GM19438 (cell line): ENCODE measurements around the gene LAMB3.

Source experiments
- ATAC-seq: cut with Tn5 transposase; IDR thresholded peaks from one replicate; pipeline ENCODE4 v1.9.1; 2021; ENCODE audit warnings: low read depth; ENCODE audit not compliant: unreplicated experiment

Gene LAMB3

DNA sequence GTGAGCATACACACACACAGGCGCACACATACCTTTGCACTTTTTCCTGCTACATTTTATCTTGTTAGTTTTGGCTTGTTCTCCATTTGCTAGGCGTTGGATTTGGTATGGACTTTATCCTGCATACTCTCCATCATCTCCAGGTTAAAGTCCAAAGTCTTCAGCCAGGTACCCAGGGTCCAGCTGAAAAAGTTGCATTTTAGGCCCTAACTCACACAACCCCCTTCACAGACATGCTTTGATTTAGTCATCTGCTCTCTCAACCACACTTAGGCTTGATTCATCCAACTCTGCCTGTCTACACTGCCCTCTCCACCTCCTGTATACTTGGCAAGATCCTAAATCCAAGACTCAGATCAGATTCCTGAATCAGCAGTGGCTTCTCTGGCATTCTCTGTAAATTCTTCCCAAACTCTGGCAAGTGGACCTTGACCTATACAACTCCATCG lies 10.7 kb upstream of the LAMB3 start:
- no peak for ATAC-seq

DNA sequence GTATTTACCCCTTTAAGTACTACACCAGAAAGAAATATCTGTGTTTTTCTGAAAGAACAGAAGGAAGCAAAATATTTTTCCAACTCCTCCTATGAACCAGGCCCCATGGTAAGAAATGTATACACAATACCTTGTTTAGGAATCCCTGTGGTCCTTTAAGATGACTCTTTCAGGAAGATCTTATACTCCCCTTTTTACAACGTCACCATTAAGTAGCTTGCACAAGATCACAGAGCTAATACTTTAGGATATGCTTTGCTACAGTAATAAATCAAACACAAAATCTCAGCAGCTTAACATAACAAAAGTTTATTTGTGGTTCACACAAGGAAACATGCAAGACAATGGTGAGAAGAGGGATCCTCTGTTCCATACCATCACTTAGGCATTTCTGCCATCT lies 8.8 kb upstream of the LAMB3 start:
- ATAC-seq = no peak

DNA sequence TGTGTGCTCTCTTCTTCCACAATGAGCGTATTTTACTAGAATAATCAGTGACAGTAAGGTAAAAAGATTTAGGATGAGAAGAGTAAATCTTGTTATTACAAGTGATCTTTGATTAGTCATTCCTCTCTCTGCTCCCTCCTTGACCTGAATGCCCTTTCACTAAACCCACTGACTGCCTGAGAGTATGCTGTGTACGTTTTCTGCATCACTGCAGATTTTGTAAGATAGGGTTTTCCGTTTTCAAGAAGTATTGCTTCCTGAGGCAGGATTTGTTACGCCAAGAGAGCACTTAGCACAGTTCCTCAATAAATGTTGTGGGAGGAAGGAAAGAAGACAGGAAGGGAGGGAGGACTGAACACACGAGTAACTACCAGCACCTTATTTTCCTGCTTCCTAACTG lies 7.7 kb upstream of the LAMB3 start:
- ATAC-seq = peak; percentile 73

DNA sequence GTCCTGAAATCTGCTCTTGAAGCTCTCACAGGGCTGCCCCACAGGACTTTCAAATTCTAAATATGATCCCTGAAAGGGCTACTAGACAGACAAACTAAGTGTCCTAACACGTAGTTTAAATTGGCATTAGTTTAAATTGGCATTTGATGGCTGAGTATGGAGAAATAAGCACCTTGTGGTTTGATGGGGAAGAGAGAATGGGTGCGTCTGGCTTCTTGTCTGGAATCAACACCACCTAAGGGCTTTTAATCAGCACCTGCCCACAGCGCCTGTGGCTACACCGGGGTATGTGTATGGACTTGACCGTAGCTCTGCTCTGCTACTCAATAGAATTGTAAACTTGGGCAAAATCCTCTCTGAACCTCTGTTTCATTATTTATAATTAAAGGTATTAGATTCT lies 5.7 kb upstream of the LAMB3 start:
- no peak for ATAC-seq

DNA sequence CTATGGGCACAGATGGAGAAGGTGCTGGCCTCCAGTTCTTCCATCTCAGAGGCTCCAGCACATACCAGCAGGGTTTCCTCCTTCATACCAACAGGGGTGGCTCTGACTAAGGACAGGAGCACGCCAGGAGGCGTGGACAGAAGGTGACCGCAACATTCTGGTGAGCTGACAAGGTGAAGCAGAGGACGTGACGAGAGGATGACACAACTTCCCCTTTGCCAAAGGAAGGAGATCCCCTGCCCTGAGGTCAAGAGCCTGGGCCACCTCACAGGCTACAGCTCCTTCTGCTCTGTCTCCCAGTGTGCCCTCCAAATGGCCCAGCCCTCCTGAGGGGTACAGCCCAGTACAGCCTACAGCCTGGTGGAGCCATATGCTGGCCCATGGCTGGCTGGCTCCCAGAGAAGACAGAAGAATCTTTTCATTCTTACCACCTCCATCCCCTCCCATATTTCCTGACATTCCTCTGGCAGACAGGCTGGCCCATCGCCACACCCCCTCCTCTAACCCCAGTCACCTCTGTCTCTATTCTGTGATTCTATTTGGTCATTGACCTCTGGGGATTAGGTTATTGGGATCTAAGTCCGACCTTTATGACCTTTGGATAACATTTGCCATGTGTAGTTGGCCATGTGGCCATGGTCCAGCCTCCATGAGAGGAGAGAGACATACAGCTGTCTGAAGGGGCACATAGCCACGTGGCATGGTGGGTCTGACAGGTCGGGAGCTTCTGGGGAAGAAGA lies 5.1 kb upstream of the LAMB3 start:
- ATAC-seq = no peak

DNA sequence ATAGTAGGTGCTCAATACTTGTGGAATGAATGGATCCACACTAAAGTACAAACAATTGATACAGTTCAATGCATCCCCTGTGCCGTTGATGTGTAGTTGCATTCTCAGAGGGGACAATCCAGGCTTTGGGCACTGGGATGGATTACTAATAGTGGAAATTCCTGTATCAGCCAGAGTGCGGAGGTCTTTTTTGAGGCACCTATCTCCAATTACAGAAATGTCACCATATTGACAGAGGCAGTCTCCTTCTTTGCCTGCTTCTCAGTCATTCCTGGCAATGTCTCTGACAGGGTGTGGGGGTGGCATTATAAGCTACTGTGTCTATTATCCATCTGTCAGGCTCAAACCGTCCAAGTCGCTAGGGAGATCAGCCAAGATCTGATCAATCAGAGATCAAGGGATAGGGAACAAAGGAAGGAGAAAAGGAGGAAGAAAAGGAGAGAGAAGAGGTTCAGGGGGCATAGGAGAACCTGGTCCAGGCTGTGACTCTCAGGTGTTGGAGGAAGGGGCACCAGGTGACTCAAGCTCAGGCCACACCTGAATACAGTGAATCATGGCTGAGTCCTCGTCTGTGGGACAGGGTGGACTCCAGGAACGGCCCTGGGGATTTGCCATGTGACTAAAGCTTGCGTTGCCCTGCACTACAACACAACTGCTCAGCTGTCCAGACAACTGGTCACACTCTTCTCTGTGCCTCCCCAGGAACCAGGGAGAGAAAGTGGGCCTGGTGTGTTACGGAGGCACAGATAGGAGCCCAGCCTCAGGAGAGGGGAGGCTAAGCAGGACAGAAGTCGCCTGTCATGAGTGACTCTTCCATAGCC lies 3.4 kb upstream of the LAMB3 start:
- ATAC-seq = no peak

DNA sequence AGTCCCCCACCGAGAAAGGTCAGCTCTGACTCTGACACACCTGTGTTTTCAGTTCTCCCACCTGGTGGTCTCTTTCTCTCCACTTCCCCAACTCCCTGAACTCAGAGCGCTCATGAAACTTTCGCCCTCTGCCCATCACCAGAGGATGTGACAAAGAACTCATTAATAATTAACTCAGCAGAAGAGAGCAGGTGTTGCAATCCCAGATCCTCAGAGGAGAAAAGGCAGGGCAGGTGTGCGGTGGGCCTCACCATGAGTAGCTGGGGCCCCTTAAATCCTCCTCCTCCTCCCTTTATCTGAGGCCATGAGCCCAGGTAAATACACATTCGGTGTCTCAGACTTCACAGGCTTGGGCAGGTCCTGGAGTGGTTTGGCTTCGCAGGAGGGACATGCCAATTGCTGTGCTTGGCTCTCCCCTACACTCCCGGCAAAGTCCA lies 1.7 kb upstream of the LAMB3 start:
- peak; percentile 60 for ATAC-seq

DNA sequence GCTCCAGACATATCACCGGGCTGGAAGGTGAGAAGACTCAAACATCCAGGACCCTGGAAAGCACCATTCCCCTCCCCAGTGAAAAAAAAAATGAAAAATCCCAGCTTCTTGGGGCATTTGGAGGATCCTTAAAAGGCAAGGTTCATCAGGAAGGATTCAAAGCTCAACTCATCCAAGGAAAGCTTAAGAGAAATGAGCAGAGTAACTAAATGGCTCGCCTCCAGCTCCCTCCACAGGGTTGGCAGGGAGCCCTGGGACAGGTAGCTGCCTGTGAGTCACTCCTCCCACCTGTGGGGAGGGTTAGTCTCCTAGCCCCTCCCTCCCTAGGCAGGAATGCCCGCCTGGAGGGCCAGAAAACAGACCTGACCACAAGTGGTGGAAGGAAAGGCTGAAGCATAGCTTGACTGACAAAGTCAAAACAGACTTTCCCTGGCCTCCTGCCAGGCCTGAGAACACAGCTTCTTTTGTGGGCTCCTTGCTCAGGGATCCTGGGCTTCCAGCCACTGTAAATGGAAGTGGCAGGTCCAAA lies 712 bp upstream of the LAMB3 start:
- ATAC-seq = peak; percentile 44

DNA sequence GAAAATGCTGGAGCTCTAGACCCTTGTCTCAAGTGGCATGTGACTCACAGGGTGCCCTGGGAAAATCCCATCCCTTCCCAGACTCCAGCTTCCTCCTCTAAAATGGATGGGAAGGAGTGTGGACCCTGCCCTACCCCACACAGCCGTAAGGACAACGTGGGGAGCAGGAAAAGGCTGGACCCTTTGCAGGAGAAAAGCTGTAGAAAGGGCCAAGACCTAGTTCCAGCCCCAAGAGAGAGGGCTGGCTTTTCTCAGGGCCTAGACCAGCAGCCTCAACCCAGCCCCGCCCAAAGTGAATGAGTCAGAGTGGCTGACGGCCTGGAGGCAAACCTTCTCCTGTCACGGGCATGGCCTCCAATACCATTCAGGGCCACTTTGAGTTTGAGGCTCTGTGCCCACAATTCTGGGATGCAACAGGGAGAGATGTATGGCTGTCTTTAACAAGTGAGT lies 1.1 kb downstream of the LAMB3 start:
- no peak for ATAC-seq

DNA sequence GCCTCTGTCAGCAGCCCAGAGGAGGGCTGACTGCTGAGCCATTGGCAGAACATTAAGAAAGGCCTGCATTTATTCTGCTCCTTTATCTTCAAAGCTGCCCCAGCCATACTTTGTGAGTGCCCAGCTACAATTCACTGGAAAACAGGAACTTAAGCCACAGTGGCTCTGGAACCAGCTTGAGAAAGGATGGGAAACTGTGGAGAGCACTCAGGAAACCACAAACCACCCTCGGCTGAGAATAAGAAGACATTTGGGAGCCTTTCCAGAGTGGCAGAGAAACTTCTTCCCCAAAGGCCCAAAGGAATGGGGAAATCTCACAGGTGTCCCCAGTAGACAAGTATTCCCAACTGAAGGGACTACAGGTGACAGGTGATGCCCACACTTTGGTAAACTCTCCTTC lies 1.8 kb downstream of the LAMB3 start:
- ATAC-seq = no peak

DNA sequence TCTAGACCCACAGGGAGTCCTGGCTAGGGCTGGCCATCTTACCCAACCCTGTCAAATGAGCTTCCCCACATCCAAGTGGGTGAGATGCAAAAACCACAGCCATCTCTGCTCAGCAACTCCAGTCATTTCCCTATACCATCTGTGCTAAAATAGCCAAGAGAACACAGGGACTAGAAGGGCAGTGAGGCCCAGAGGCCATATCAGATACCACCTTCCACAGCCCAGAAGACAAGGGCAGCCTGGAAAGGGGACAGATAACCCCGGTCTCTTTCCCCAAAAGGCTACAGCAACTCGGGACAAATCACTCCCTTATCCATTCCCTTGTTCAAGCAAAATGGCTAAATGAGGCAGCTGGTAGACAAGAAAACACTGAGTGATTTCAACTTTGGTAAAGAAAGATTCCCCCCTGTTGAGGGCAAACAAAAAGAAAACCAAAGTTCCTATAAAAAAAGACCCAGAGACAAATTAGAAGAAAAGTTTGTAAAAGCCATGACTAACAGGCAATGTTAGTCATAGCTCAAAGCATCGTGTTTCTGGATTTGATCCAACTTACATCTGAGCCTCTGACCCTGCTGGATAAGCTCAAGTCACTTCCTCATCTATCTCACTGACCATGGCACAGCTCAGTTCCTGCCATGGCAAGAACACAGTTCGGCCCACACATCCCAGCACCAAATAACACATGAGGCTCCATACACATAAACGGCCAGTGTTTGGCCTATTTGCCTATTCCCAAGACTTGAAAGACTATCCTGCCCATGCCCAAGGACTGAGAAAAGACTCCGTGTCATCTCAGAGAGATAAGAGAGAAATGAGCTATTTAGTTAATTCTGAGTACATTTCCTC lies 3.1 kb downstream of the LAMB3 start:
- ATAC-seq = no peak

DNA sequence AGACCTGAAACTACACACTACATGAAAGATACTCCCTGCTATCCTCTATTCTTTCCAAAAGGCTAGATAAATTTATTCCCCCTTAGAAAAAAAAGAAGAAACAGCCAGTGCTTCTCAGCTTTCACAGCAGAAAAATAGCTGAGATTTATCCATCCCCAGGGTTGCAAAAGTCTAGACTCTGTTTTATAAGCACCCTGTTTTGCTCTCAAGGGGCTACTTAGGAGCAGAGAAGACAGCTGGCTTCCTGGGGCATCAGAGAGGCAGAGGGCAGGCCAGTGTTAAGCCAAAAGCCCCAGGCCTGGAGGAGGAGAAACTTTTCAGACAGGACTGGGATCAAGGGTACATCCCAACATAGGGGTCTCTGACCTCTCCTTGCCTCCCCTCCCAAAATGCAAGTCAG lies 3.9 kb downstream of the LAMB3 start:
- ATAC-seq = no peak

DNA sequence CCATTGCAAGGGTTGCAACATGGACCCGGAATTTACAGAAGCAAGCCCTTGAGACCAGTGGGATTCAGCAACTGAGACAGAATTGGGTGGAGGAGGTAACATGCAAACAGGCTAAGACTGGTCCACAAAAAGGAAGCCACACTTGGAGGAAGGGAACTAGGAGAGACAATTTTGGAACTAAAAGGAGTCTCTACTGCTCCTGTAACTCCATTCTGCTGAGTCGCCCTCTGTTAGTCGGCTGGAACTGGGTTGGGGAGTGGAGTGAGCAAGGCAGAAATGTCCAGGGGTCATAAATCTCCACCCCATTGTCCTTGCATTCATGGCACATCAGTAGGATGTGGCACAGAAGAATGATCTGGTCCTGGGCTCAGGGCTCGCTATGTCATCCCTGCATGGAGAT lies 5.1 kb downstream of the LAMB3 start:
- ATAC-seq = no peak

DNA sequence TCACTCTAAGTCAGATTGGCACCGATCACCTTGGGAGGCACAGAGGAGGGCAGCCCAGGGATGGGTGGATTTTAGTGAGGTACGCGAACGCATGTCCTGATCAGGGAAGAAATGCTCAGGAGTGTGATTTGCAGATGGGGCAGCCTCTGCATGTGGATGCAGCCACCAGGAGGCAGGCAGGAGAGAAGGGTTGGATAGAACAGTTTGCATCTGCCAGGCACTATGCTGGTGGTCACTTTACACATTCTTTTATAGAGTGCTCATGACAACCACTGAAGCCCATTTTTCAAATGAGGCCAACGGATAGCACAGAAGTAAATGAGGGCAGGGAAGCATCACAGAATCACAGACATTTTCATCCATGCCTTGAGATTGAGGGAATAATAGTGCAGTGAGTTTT lies 5.7 kb downstream of the LAMB3 start:
- ATAC-seq = no peak

DNA sequence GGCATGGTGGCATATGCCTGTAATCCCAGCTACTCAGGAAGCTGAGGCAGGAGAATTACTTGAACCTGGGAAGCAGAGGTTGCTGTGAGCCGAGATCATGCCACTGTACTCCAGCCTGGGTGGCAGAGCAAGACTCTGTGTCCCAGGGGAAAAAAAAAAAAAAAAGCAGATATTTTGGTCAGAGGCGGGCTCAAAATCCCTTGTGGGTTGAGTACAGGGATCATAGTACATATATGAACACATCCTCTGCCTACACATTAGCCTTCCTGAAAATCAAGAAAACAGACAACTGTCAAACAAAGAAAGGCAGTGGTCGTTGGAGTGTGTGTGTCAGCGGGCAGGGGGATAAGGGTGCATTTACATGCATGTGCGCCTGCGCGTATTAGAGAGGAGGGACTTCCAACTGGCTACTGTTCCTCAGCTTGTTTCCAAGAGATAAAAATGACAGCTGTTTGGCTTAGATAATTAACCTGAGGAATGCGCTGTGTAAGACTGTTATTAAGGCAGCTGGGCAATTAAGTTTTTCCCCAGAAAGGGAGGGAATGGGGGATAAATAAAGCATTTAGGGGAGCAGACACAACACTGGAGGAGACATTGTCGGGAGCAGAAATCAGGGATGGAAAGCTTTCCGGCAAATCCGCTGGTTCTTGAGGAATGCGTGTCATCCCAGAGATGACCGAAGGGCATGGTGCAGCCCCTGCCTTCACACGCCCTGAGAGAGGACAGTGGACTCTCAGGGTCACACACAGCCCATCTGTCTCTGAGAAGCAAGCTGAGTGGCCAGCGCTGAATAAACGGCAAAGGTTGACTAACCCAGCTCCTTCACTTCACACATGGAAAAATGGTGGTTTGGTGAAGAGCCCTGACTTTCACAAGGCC lies 6.4 kb downstream of the LAMB3 start:
- no peak for ATAC-seq

DNA sequence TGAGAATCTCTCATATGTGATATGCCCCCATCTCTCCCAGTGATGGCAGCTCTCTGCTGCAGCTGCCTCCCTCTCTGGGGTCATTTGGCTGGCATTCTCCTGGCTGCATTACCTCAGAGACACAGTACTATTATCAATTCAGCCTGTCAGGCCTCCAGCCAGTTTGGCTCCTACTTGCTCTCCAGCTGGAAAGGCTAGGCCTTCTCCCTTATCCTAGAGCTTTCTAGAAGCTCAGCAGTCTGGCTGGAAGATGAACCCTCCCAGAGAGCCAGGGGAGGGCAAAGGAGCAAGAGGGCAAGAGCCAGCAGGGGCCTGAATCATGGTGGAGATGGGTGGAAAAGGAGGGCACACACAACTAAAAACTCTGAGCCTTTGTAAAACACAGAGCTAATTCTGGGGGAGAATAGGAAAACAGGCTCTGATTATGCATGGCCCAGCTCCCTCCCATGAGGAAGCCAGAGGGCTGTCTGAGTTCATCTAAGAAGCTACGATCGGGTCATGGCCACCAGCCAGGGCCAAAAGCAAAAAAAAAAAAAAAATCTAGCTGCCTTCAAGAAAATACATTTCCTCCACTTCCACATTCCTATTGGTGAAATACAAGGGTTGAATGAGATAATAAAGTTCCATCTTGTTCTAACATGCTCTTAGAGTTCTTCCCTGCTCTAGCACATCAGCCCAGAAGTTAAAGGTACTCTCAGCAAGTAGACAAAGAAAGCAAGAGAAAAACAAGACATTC lies 8.8 kb downstream of the LAMB3 start:
- ATAC-seq = no peak

DNA sequence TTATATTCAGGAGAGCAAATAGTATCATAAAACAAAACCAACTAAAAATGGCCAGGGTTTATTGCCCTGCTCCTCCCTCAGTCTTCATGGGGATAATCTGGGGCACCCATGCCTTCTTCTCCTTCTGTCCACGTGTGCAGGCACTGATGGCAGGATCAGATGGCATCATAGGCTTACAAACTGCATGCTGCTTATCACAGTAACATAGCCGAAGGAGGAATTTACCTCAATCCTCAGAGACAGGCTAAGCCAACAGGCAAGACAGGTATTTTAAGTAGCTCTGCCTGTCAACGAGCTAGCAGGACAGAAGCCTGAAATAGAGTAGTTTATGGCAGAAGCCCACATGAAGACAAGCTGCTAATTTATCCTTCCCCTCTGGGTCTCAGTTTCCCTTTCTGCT lies 9.4 kb downstream of the LAMB3 start:
- no peak for ATAC-seq

DNA sequence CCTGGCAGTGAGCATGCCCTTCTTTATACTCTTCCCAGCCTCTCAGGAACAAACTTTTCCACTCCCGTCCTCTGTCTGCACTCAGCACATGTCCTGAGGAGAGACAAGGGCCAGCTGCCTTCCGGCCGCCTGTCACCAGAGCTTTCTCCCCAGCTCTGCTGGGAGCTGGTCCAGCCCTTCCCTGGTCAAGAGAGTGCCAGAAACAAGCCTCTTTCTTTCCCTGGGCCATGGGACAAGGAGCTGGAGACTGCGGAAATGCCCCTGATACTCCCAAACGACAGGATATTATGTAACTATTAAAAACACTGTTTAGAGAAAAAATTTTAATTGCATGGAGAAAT lies 10.4 kb downstream of the LAMB3 start:
- no peak for ATAC-seq

DNA sequence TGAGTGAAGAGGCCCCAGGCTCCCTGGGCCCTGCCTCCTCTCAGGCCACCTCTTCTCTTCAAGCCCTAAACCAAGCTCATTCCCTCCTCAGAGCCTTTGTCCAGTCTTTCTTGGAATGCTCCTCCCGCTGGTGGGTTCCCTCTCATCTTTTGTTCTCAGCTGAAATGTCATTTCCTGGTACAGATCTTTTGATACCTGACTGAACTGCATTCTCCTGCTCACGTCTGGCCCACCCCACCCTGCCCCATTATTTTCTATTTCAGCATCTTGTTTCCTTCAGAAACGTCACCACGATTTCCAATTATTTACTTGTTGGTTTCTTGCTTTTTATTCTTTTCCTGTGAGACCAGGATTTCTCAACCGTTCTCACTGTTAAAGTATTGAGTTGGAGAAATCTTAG lies 16.4 kb downstream of the LAMB3 start:
- ATAC-seq = no peak
